SK-N-SH (cell line): ENCODE measurements around the gene UFC1. TPM values are rescaled to one million over a fixed set of nuclear protein-coding genes. Genes with fewer than 3 reads are reported as not detected.

Source experiments
- CTCF ChIA-PET: fragments of 300-600, 350-600 bp; formaldehyde crosslinking; extraction: SDS; loops from one replicate; lab custom pipeline; 2021; lab: Yijun Ruan, JAX
- POLR2A ChIA-PET: fragments of 350-600 bp; sonication (Branson Sonifier 250); formaldehyde crosslinking; extraction: SDS; loops from one replicate; lab custom pipeline; 2020; ENCODE audit warnings: antibody characterized with exemption, inconsistent platforms; lab: Yijun Ruan, JAX
- DNase-seq: peaks from one replicate; pipeline ENCODE4 v3.0.0; 2012
- H2AFZ ChIP-seq: fragments of 200-600 bp; sonication (generic); 2 replicates; pipeline ENCODE4 v1.8.1; 2016; ENCODE audit warnings: antibody characterized with exemption, mild to moderate bottlenecking, low read depth
- H3F3A ChIP-seq: fragments of 200-600 bp; sonication (generic); replicated peaks from 2 replicates; pipeline ENCODE3; 2016; ENCODE audit warnings: antibody characterized with exemption, mild to moderate bottlenecking; ENCODE audit not compliant: insufficient read depth
- H3K27ac ChIP-seq, 2 experiments: fragments of 200-500 bp in 1 of 2; fragments of 200-600 bp in 1 of 2; sonication (Bioruptor generic) in 1 of 2; sonication (generic), shearing (Covaris generic) in 1 of 2; 2 replicates each; pipeline versions ENCODE4 v1.5.1 to v1.6.1; 2014 to 2016; ENCODE audit warnings: low read depth in 2 of 2, inconsistent platforms in 1 of 2, low read length in 1 of 2, mild to moderate bottlenecking in 1 of 2, mixed read lengths in 1 of 2
- H3K27me3 ChIP-seq: fragments of 200-600 bp; sonication (generic), shearing (Covaris generic); 2 replicates; pipeline ENCODE4 v1.6.1; 2016; ENCODE audit warnings: mixed run types; ENCODE audit not compliant: insufficient read depth
- H3K36me3 ChIP-seq, 2 experiments: fragments of 200-500 bp in 1 of 2; fragments of 200-600 bp in 1 of 2; sonication (Bioruptor generic) in 1 of 2; sonication (generic) in 1 of 2; replicated peaks in 1 of 2; 2 replicates each; pipeline versions ENCODE3 to v1.5.1; 2014 to 2016; ENCODE audit warnings: low read length in 1 of 2, mild to moderate bottlenecking in 1 of 2; ENCODE audit not compliant: insufficient read depth in 2 of 2, control insufficient read depth in 1 of 2
- H3K4me1 ChIP-seq, 2 experiments: fragments of 200-500 bp in 1 of 2; fragments of 200-600 bp in 1 of 2; sonication (Bioruptor generic) in 1 of 2; sonication (generic), shearing (Covaris generic) in 1 of 2; 2 replicates each; pipeline versions ENCODE4 v1.5.1 to v1.6.1; 2014 to 2016; ENCODE audit warnings: low read depth in 1 of 2, low read length in 1 of 2, mixed run types in 1 of 2; ENCODE audit not compliant: insufficient read depth in 2 of 2, control insufficient read depth in 1 of 2
- H3K4me2 ChIP-seq: fragments of 200-600 bp; sonication (generic), shearing (Covaris generic); 2 replicates; pipeline ENCODE4 v1.6.1; 2017; ENCODE audit warnings: mixed run types
- H3K4me3 ChIP-seq, 2 experiments: fragments of 200-500 bp in 1 of 2; fragments of 200-600 bp in 1 of 2; sonication (Bioruptor generic) in 1 of 2; sonication (generic), shearing (Covaris generic) in 1 of 2; 2 replicates each; pipeline versions ENCODE4 v1.5.1 to v1.8.1; 2014 to 2016; ENCODE audit warnings: low read depth in 2 of 2, inconsistent platforms in 1 of 2, low read length in 1 of 2, mild to moderate bottlenecking in 1 of 2, mixed read lengths in 1 of 2, moderate library complexity in 1 of 2
- H3K79me2 ChIP-seq: fragments of 200-600 bp; sonication (generic); 2 replicates; pipeline ENCODE4 v1.8.1; 2017; ENCODE audit warnings: mild to moderate bottlenecking; ENCODE audit not compliant: insufficient read depth
- H3K9ac ChIP-seq: fragments of 200-600 bp; sonication (generic); 2 replicates; pipeline ENCODE4 v1.6.1; 2017; ENCODE audit warnings: mixed run types
- H3K9me2 ChIP-seq: fragments of 200-600 bp; sonication (generic); 2 replicates; pipeline ENCODE4 v1.6.1; 2017; ENCODE audit warnings: mixed run types
- H3K9me3 ChIP-seq: fragments of 200-600 bp; sonication (generic); 2 replicates; pipeline ENCODE4 v1.6.1; 2017; ENCODE audit warnings: mixed run types, mild to moderate bottlenecking, moderate library complexity
- H4K20me1 ChIP-seq: fragments of 200-600 bp; sonication (generic); 2 replicates; pipeline ENCODE4 v1.6.1; 2017; ENCODE audit warnings: mild to moderate bottlenecking, mixed run types; ENCODE audit not compliant: insufficient read depth
- CHD2 ChIP-seq: fragments of 150-350 bp; IDR thresholded peaks from 2 replicates; pipeline ENCODE4 v1.6.1; 2018; ENCODE audit warnings: low read length; ENCODE audit not compliant: partially characterized antibody
- ELF1 ChIP-seq: IDR thresholded peaks from 2 replicates; pipeline ENCODE4 v1.4.0; 2012
- EP300 ChIP-seq, 2 experiments: IDR thresholded peaks; 2 replicates each; pipeline versions ENCODE4 v1.4.0 to v1.6.1; 2012; ENCODE audit warnings: borderline replicate concordance in 1 of 2, low read depth in 1 of 2, low read length in 1 of 2
- FOXJ3 ChIP-seq: sonication (generic); formaldehyde crosslinking; IDR thresholded peaks from 2 replicates; pipeline ENCODE4 v1.5.1; 2020; ENCODE audit warnings: mild to moderate bottlenecking, missing genetic modification reagents
- GABPA ChIP-seq: IDR thresholded peaks from 2 replicates; pipeline ENCODE4 v1.4.0; 2012; ENCODE audit warnings: low read depth, mild to moderate bottlenecking
- JUND ChIP-seq: IDR thresholded peaks from 2 replicates; pipeline ENCODE4 v1.4.0; 2012
- MEF2A ChIP-seq: IDR thresholded peaks from 2 replicates; pipeline ENCODE4 v1.4.0; 2012; ENCODE audit warnings: low read depth, borderline replicate concordance
- NFIC ChIP-seq: IDR thresholded peaks from 2 replicates; pipeline ENCODE4 v1.4.0; 2012; ENCODE audit warnings: borderline replicate concordance
- NRF1 ChIP-seq: IDR thresholded peaks from 2 replicates; pipeline ENCODE4 v1.6.1; 2012; ENCODE audit warnings: low read depth, mild to moderate bottlenecking, low read length
- POLR2AphosphoS5 ChIP-seq: IDR thresholded peaks from 2 replicates; pipeline ENCODE4 v1.6.1; 2012; ENCODE audit warnings: low read depth, low read length
- RAD21 ChIP-seq: IDR thresholded peaks from 2 replicates; pipeline ENCODE4 v1.6.1; 2012; ENCODE audit warnings: mild to moderate bottlenecking, low read length
- RXRA ChIP-seq: IDR thresholded peaks from 2 replicates; pipeline ENCODE4 v1.4.0; 2012; ENCODE audit warnings: low read depth, mild to moderate bottlenecking, borderline replicate concordance
- SMC3 ChIP-seq: IDR thresholded peaks from 2 replicates; pipeline ENCODE4 v1.6.1; 2012; ENCODE audit warnings: low read depth, low read length, improper control_type of control experiment
- TAF1 ChIP-seq: IDR thresholded peaks from 2 replicates; pipeline ENCODE4 v1.6.1; 2012; ENCODE audit warnings: low read depth, mild to moderate bottlenecking, low read length, moderate library complexity, borderline replicate concordance
- WGBS: methylation state at CpG from one replicate; pipeline ENCODE4 v1.1.6; 2017; ENCODE audit warnings: low lambda C conversion rate; 5-methylcytosine and 5-hydroxymethylcytosine counted together
- polyA plus RNA-seq, 3 experiments: library from polyadenylated mRNA; depleted of rRNA; stranded (reverse); fragments of >200 nt; gene quantifications; 2 replicates each; pipeline ENCODE4 v1.2.3, GENCODE V29; 2012
- TF ChIP-seq, protein P1 (sequence below): fragments of 200-600 bp; sonication (generic); IDR thresholded peaks from 2 replicates; pipeline ENCODE4 v1.6.1; 2017; ENCODE audit warnings: antibody characterized with exemption, mild to moderate bottlenecking, moderate library complexity
- TF ChIP-seq, protein P2 (sequence below): IDR thresholded peaks from 2 replicates; pipeline ENCODE4 v1.4.0; 2012; ENCODE audit warnings: low read depth, borderline replicate concordance
- TF ChIP-seq, protein P3 (sequence below): IDR thresholded peaks from 2 replicates; pipeline ENCODE4 v1.6.1; 2012; ENCODE audit warnings: mild to moderate bottlenecking, low read depth, low read length, moderate library complexity
- TF ChIP-seq, protein P4 (sequence below): IDR thresholded peaks from 2 replicates; pipeline ENCODE4 v1.4.0; 2012; ENCODE audit warnings: low read depth
- TF ChIP-seq, protein P5 (sequence below): IDR thresholded peaks from 2 replicates; pipeline ENCODE4 v1.4.0; 2012; ENCODE audit warnings: low read depth, borderline replicate concordance
- TF ChIP-seq, protein P6 (sequence below): IDR thresholded peaks from 2 replicates; pipeline ENCODE4; 2012

UFC1 gene
- polyA plus RNA-seq, 1 of the 3 experiments (the other 2 are of a cell fraction) = 150 TPM

DNA sequence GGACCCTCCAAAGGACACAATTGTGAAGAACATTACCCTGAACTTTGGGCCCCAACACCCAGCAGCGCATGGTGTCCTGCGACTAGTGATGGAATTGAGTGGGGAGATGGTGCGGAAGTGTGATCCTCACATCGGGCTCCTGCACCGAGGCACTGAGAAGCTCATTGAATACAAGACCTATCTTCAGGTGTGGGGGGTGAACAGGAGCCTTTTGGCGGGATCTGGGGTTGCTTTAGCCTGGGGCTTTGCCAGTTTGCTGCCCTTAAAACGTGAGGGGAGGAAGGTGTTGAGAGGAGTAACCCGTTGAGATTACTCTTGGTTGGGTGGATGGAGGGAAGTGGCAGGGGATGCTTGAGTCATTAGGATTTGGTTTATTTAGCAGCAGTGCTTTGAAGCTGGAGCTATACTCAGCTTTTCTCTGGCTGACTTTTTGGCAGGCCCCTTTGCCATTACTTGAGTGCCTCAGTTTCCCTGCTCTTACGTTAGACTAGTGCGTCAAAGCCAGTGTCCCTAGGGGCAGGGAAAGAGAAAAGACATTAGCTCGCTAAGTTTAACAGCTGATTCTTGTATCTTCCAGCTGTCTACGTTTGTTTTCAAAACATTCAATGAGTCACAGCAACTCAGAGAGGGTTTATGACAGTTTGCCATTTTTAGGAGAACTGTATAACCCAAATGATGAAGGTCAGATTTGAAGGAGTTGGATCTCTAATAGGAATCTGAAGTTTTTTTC lies 52.8 kb downstream of the UFC1 start:
- Histone ChIP-seq H3K27ac (no peak overlapping the region), H3K4me2 (no peak overlapping the region)
- WGBS = 85% methylated on average over 12 of the region's 12 CpGs

More for the DNA sequence above, 52.8 kb downstream of the UFC1 start:
- peaks cover 5 to 11% of the 10 kb centered on the region in 2 experiments; a peak in 2 of 4 replicates for H3K4me1 ChIP-seq
- peaks cover 46% of the 10 kb centered on the region for H3K79me2 ChIP-seq
- H2AFZ ChIP-seq = no peak overlapping the region
- TF ChIP-seq, protein P1, sequence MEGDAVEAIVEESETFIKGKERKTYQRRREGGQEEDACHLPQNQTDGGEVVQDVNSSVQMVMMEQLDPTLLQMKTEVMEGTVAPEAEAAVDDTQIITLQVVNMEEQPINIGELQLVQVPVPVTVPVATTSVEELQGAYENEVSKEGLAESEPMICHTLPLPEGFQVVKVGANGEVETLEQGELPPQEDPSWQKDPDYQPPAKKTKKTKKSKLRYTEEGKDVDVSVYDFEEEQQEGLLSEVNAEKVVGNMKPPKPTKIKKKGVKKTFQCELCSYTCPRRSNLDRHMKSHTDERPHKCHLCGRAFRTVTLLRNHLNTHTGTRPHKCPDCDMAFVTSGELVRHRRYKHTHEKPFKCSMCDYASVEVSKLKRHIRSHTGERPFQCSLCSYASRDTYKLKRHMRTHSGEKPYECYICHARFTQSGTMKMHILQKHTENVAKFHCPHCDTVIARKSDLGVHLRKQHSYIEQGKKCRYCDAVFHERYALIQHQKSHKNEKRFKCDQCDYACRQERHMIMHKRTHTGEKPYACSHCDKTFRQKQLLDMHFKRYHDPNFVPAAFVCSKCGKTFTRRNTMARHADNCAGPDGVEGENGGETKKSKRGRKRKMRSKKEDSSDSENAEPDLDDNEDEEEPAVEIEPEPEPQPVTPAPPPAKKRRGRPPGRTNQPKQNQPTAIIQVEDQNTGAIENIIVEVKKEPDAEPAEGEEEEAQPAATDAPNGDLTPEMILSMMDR = no peak
- TF ChIP-seq MEF2A = no peak
- no peak for TF ChIP-seq NRF1
- no peak for TF ChIP-seq FOXJ3 (CRISPR knock-in tag)
- no peak for TF ChIP-seq SMC3
- TF ChIP-seq, protein P2, sequence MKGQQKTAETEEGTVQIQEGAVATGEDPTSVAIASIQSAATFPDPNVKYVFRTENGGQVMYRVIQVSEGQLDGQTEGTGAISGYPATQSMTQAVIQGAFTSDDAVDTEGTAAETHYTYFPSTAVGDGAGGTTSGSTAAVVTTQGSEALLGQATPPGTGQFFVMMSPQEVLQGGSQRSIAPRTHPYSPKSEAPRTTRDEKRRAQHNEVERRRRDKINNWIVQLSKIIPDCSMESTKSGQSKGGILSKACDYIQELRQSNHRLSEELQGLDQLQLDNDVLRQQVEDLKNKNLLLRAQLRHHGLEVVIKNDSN = no peak
- TF ChIP-seq RAD21 = no peak
- no peak for TF ChIP-seq EP300 (IDR thresholded peaks at IDR 0.05; ENCODE audit: borderline replicate concordance in 1 of 2, low read depth in 1 of 2, low read length in 1 of 2)
- no peak for TF ChIP-seq ELF1
- TF ChIP-seq, protein P3, sequence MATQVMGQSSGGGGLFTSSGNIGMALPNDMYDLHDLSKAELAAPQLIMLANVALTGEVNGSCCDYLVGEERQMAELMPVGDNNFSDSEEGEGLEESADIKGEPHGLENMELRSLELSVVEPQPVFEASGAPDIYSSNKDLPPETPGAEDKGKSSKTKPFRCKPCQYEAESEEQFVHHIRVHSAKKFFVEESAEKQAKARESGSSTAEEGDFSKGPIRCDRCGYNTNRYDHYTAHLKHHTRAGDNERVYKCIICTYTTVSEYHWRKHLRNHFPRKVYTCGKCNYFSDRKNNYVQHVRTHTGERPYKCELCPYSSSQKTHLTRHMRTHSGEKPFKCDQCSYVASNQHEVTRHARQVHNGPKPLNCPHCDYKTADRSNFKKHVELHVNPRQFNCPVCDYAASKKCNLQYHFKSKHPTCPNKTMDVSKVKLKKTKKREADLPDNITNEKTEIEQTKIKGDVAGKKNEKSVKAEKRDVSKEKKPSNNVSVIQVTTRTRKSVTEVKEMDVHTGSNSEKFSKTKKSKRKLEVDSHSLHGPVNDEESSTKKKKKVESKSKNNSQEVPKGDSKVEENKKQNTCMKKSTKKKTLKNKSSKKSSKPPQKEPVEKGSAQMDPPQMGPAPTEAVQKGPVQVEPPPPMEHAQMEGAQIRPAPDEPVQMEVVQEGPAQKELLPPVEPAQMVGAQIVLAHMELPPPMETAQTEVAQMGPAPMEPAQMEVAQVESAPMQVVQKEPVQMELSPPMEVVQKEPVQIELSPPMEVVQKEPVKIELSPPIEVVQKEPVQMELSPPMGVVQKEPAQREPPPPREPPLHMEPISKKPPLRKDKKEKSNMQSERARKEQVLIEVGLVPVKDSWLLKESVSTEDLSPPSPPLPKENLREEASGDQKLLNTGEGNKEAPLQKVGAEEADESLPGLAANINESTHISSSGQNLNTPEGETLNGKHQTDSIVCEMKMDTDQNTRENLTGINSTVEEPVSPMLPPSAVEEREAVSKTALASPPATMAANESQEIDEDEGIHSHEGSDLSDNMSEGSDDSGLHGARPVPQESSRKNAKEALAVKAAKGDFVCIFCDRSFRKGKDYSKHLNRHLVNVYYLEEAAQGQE = no peak
- TF ChIP-seq, protein P4, sequence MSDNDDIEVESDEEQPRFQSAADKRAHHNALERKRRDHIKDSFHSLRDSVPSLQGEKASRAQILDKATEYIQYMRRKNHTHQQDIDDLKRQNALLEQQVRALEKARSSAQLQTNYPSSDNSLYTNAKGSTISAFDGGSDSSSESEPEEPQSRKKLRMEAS = no peak
- TF ChIP-seq, protein P5, sequence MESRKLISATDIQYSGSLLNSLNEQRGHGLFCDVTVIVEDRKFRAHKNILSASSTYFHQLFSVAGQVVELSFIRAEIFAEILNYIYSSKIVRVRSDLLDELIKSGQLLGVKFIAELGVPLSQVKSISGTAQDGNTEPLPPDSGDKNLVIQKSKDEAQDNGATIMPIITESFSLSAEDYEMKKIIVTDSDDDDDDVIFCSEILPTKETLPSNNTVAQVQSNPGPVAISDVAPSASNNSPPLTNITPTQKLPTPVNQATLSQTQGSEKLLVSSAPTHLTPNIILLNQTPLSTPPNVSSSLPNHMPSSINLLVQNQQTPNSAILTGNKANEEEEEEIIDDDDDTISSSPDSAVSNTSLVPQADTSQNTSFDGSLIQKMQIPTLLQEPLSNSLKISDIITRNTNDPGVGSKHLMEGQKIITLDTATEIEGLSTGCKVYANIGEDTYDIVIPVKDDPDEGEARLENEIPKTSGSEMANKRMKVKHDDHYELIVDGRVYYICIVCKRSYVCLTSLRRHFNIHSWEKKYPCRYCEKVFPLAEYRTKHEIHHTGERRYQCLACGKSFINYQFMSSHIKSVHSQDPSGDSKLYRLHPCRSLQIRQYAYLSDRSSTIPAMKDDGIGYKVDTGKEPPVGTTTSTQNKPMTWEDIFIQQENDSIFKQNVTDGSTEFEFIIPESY = no peak
- TF ChIP-seq JUND = no peak
- TF ChIP-seq, protein P6, sequence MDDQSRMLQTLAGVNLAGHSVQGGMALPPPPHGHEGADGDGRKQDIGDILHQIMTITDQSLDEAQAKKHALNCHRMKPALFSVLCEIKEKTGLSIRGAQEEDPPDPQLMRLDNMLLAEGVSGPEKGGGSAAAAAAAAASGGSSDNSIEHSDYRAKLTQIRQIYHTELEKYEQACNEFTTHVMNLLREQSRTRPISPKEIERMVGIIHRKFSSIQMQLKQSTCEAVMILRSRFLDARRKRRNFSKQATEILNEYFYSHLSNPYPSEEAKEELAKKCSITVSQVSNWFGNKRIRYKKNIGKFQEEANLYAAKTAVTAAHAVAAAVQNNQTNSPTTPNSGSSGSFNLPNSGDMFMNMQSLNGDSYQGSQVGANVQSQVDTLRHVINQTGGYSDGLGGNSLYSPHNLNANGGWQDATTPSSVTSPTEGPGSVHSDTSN = no peak
- no peak for TF ChIP-seq RXRA
- TF ChIP-seq NFIC = no peak
- TF ChIP-seq TAF1 = no peak
- TF ChIP-seq POLR2AphosphoS5 = no peak
- no peak for TF ChIP-seq CHD2
- TF ChIP-seq GABPA = no peak
- TF ChIP-seq, all 33 proteins: peak for 0
- no peak overlapping the region for H3K4me3 ChIP-seq
- no peaks in the 10 kb centered on the region for H3K27me3 ChIP-seq
- H3K9me3 ChIP-seq = no peaks in the 10 kb centered on the region
- no peaks in the 10 kb centered on the region for H4K20me1 ChIP-seq
- H3F3A ChIP-seq = peaks cover 20% of the 10 kb centered on the region
- ChIA-PET POLR2A (interaction anchor here (1.4 kb wide), 1 partner anchor 183 kb away, joined by 3 read pairs; no protein-coding TSS in a partner anchor), CTCF (interaction anchor here (1.1 to 6.8 kb wide), 5 partner anchors 13 to 176 kb away, joined by 4 to 65 read pairs (median 5); partner anchors contain the start of gene APOA2)
- peaks cover 54 to 57% of the 10 kb centered on the region in 2 experiments for H3K36me3 ChIP-seq
- no peak for DNase-seq
- no peaks in the 10 kb centered on the region for H3K9me2 ChIP-seq
- H3K9ac ChIP-seq = no peak overlapping the region
